ENCODE measurements around the gene NFASC. TPM values are rescaled to one million over a fixed set of nuclear protein-coding genes. Genes with fewer than 3 reads are reported as not detected.

Gene NFASC
- total and polyA plus RNA-seq, 4 donors = 0.23 to 5.4 (median 1.9) TPM

- no peak overlapping the region for H3K4me3 ChIP-seq (ENCODE audit: low read depth in 1 of 3, low read length in 3 of 3)
- 91% methylated on average over 13 of the region's 13 CpGs for WGBS
- H3K9ac ChIP-seq (ENCODE audit: low read depth in 1 of 2, low read length in 2 of 2) = no peak overlapping the region
- H3K4me1 ChIP-seq (ENCODE audit: control insufficient read depth in 4 of 4, insufficient read depth in 4 of 4, low read length in 3 of 4) = no peaks in the 10 kb centered on the region
- no peak overlapping the region for H3K27ac ChIP-seq (ENCODE audit: low read depth in 1 of 2, low read length in 2 of 2)
- TF ChIP-seq FOXA2 (IDR thresholded peaks at IDR 0.05) (no peak), NR2F2 (IDR thresholded peaks at IDR 0.05) (no peak), HNF4G (IDR thresholded peaks at IDR 0.05) (no peak), EGR1 (IDR thresholded peaks at IDR 0.05; ENCODE audit: low read depth in 2 of 2) (no peak), TAF1 (conservative IDR thresholded peaks at IDR 0.05) (no peak), ATF3 (IDR thresholded peaks at IDR 0.05) (no peak), GABPA (IDR thresholded peaks at IDR 0.05 in 1 of 2, conservative IDR thresholded peaks at IDR 0.05 in 1 of 2) (no peak)
- DNase-seq (ENCODE audit: low spot score) = no peak
- no peaks in the 10 kb centered on the region for H3K9me3 ChIP-seq (ENCODE audit: control insufficient read depth in 4 of 4, low read length in 3 of 4)
- no peaks in the 10 kb centered on the region for H3K36me3 ChIP-seq (ENCODE audit: control insufficient read depth in 4 of 4, insufficient read depth in 3 of 4, low read depth in 1 of 4, low read length in 3 of 4)
- H3K27me3 ChIP-seq (ENCODE audit: control insufficient read depth in 4 of 4, insufficient read depth in 4 of 4, low read length in 3 of 4) = no peaks in the 10 kb centered on the region
These were observed 106.0 kb downstream of the NFASC start for GRCh38 chr1:204976646-204977045.

- no peak overlapping the region for H3K9ac ChIP-seq (ENCODE audit: low read depth in 1 of 2, low read length in 2 of 2)
- H3K27ac ChIP-seq (ENCODE audit: low read depth in 1 of 2, low read length in 2 of 2) = no peak overlapping the region
- WGBS = 81% methylated on average over 8 of the region's 8 CpGs
- TF ChIP-seq TAF1 (conservative IDR thresholded peaks at IDR 0.05) (no peak), HNF4A (conservative IDR thresholded peaks at IDR 0.05) (no peak), REST (IDR thresholded peaks at IDR 0.05) (no peak), RAD21 (IDR thresholded peaks at IDR 0.05) (no peak), GABPA (IDR thresholded peaks at IDR 0.05 in 1 of 2, conservative IDR thresholded peaks at IDR 0.05 in 1 of 2) (no peak), RXRA (IDR thresholded peaks at IDR 0.05) (no peak), FOXA1 (IDR thresholded peaks at IDR 0.05) (no peak), MAX (IDR thresholded peaks at IDR 0.05) (no peak), EGR1 (IDR thresholded peaks at IDR 0.05; ENCODE audit: low read depth in 2 of 2) (no peak), ZBTB33 (IDR thresholded peaks at IDR 0.05) (no peak)
- no peaks in the 10 kb centered on the region for H3K9me3 ChIP-seq (ENCODE audit: control insufficient read depth in 4 of 4, low read length in 3 of 4)
- H3K27me3 ChIP-seq (ENCODE audit: control insufficient read depth in 4 of 4, insufficient read depth in 4 of 4, low read length in 3 of 4) = no peaks in the 10 kb centered on the region
- H3K36me3 ChIP-seq (ENCODE audit: control insufficient read depth in 4 of 4, insufficient read depth in 3 of 4, low read depth in 1 of 4, low read length in 3 of 4) = no peaks in the 10 kb centered on the region
- H3K4me1 ChIP-seq (ENCODE audit: control insufficient read depth in 4 of 4, insufficient read depth in 4 of 4, low read length in 3 of 4) = no peaks in the 10 kb centered on the region
- H3K4me3 ChIP-seq (ENCODE audit: low read depth in 1 of 3, low read length in 3 of 3) = no peak overlapping the region
- DNase-seq (ENCODE audit: low spot score) = no peak
These were observed 106.7 kb downstream of the NFASC start for GRCh38 chr1:204977318-204977717.
